H9 (cell line): ENCODE results near the gene EPN3. TPM values are rescaled to one million over a fixed set of nuclear protein-coding genes. Genes with fewer than 3 reads are reported as not detected.

ENCODE experiments used
- DNase-seq: peaks from one replicate; pipeline ENCODE4 v3.0.0-alpha.2; 2017
- H2AFZ ChIP-seq: one replicate; pipeline ENCODE4 v1.6.1; 2013; ENCODE audit warnings: mild to moderate bottlenecking, low read length, control low read depth, moderate library complexity
- H2AK5ac ChIP-seq: 2 replicates; pipeline ENCODE4 v1.6.1; 2013; ENCODE audit warnings: low read length, control low read depth, mixed read lengths; ENCODE audit not compliant: insufficient read length
- H2BK120ac ChIP-seq: one replicate; pipeline ENCODE4 v1.6.1; 2013; ENCODE audit warnings: low read depth, mild to moderate bottlenecking, low read length, control low read depth, inconsistent platforms; ENCODE audit not compliant: poor library complexity, severe bottlenecking
- H2BK12ac ChIP-seq: 2 replicates; pipeline ENCODE4 v1.6.1; 2013; ENCODE audit warnings: low read length, control low read depth, mixed read lengths, low read depth; ENCODE audit not compliant: insufficient read length
- H2BK15ac ChIP-seq: 2 replicates; pipeline ENCODE4 v1.6.1; 2013; ENCODE audit warnings: low read depth, low read length, control low read depth
- H2BK20ac ChIP-seq: one replicate; pipeline ENCODE4 v1.6.1; 2013; ENCODE audit warnings: low read depth, mild to moderate bottlenecking, low read length, control low read depth, inconsistent platforms; ENCODE audit not compliant: poor library complexity, severe bottlenecking
- H2BK5ac ChIP-seq: 2 replicates; pipeline ENCODE4 v1.6.1; 2013; ENCODE audit warnings: low read length, control low read depth, mixed read lengths; ENCODE audit not compliant: insufficient read length
- H3K14ac ChIP-seq: 2 replicates; pipeline ENCODE4 v1.6.1; 2013; ENCODE audit warnings: low read length, control low read depth; ENCODE audit not compliant: insufficient read depth
- H3K18ac ChIP-seq: 2 replicates; pipeline ENCODE4 v1.6.1; 2013; ENCODE audit warnings: low read depth, mild to moderate bottlenecking, mixed read lengths, low read length, control low read depth; ENCODE audit not compliant: insufficient read length
- H3K23ac ChIP-seq: 2 replicates; pipeline ENCODE4 v1.6.1; 2013; ENCODE audit warnings: low read length, control low read depth, mixed read lengths, low read depth; ENCODE audit not compliant: insufficient read length
- H3K23me2 ChIP-seq: 2 replicates; pipeline ENCODE4 v1.6.1; 2013; ENCODE audit warnings: low read depth, mild to moderate bottlenecking, mixed read lengths, low read length, control low read depth; ENCODE audit not compliant: insufficient read length, poor library complexity, severe bottlenecking
- H3K27ac ChIP-seq: 2 replicates; pipeline ENCODE4 v1.5.1; 2013; ENCODE audit warnings: low read length, control low read depth, mixed read lengths, low read depth; ENCODE audit not compliant: insufficient read length
- H3K27me3 ChIP-seq: 2 replicates; pipeline ENCODE4 v1.6.1; 2013; ENCODE audit warnings: low read length, control low read depth, inconsistent platforms; ENCODE audit not compliant: insufficient read depth
- H3K4ac ChIP-seq: 2 replicates; pipeline ENCODE4 v1.6.1; 2013; ENCODE audit warnings: low read depth, mild to moderate bottlenecking, control low read depth, inconsistent platforms, low read length, moderate library complexity
- H3K4me1 ChIP-seq: 2 replicates; pipeline ENCODE4 v1.6.1; 2013; ENCODE audit warnings: low read length, control low read depth, inconsistent platforms; ENCODE audit not compliant: insufficient read depth
- H3K4me2 ChIP-seq: 2 replicates; pipeline ENCODE4 v1.6.1; 2013; ENCODE audit warnings: low read length, control low read depth, mixed read lengths; ENCODE audit not compliant: insufficient read length, insufficient read depth
- H3K56ac ChIP-seq: 2 replicates; pipeline ENCODE4 v1.6.1; 2013; ENCODE audit warnings: low read depth, mild to moderate bottlenecking, mixed read lengths, low read length, control low read depth; ENCODE audit not compliant: insufficient read length
- H3K79me1 ChIP-seq: 2 replicates; pipeline ENCODE4 v1.6.1; 2013; ENCODE audit warnings: low read depth, mild to moderate bottlenecking, moderate library complexity, low read length, control low read depth, inconsistent platforms; ENCODE audit not compliant: insufficient read depth, poor library complexity, severe bottlenecking
- H3K79me2 ChIP-seq: 2 replicates; pipeline ENCODE4 v1.6.1; 2013; ENCODE audit warnings: low read length, control low read depth, inconsistent platforms; ENCODE audit not compliant: insufficient read depth
- H3K9ac ChIP-seq: 2 replicates; pipeline ENCODE4 v1.6.1; 2013; ENCODE audit warnings: low read length, control low read depth, mixed read lengths; ENCODE audit not compliant: insufficient read length; ENCODE audit errors: extremely low read depth
- H3K9me3 ChIP-seq: one replicate; pipeline ENCODE4 v1.6.1; 2013; ENCODE audit warnings: low read depth, low read length, inconsistent platforms; ENCODE audit not compliant: control insufficient read depth
- H3T11ph ChIP-seq: one replicate; pipeline ENCODE4 v1.6.1; 2013; ENCODE audit warnings: mild to moderate bottlenecking, low read length, control low read depth, inconsistent platforms
- H4K20me1 ChIP-seq: one replicate; pipeline ENCODE4 v1.6.1; 2013; ENCODE audit not compliant: control insufficient read depth, insufficient read length, insufficient read depth
- H4K5ac ChIP-seq: 2 replicates; pipeline ENCODE4 v1.6.1; 2013; ENCODE audit warnings: low read depth, mild to moderate bottlenecking, mixed read lengths, low read length, control low read depth; ENCODE audit not compliant: insufficient read length
- H4K8ac ChIP-seq: replicated peaks from 2 replicates; pipeline ENCODE4 v1.6.1; 2013; ENCODE audit warnings: low read length, control low read depth, mixed read lengths, low read depth; ENCODE audit not compliant: insufficient read length
- H4K91ac ChIP-seq: 2 replicates; pipeline ENCODE4 v1.6.1; 2013; ENCODE audit warnings: low read depth, mild to moderate bottlenecking, moderate library complexity, mixed read lengths, low read length, control low read depth; ENCODE audit not compliant: insufficient read length
- H3K27ac Mint-ChIP-seq, 3 experiments: 2 replicates in 2 of 3; 3 replicates in 1 of 3; pipeline ENCODE4 v1.8.0; 2020 to 2021; ENCODE audit warnings: mixed read lengths in 3 of 3, mild to moderate bottlenecking in 1 of 3, moderate library complexity in 1 of 3
- H3K27me3 Mint-ChIP-seq: 2 replicates; pipeline ENCODE4 v1.8.0; 2021; ENCODE audit warnings: low read depth, mild to moderate bottlenecking, moderate library complexity, mixed read lengths
- H3K36me3 Mint-ChIP-seq, 3 experiments: 2 replicates in 2 of 3; 3 replicates in 1 of 3; pipeline ENCODE4 v1.8.0; 2020 to 2021; ENCODE audit warnings: low read depth in 3 of 3, mixed read lengths in 3 of 3; ENCODE audit not compliant: insufficient read depth in 1 of 3
- H3K4me1 Mint-ChIP-seq, 2 experiments: 2 replicates each; pipeline ENCODE4 v1.8.0; 2020; ENCODE audit warnings: mixed read lengths in 2 of 2
- H3K4me3 Mint-ChIP-seq, 2 experiments: 2 replicates in 1 of 2; 3 replicates in 1 of 2; pipeline ENCODE4 v1.8.0; 2020 to 2021; ENCODE audit warnings: mild to moderate bottlenecking in 2 of 2, mixed read lengths in 2 of 2, moderate library complexity in 1 of 2
- H3K9me3 Mint-ChIP-seq, 2 experiments: 2 replicates in 1 of 2; 3 replicates in 1 of 2; pipeline ENCODE4 v1.8.0; 2020; ENCODE audit warnings: mild to moderate bottlenecking in 2 of 2, mixed read lengths in 2 of 2, moderate library complexity in 1 of 2
- CTCF ChIP-seq: fragments of 200-600 bp; sonication (generic); conservative IDR thresholded peaks from 3 replicates; pipeline ENCODE4 v1.8.0; 2021; ENCODE audit warnings: antibody characterized with exemption, mild to moderate bottlenecking
- WGBS: extraction: QIAGEN DNeasy Blood & Tissue Kit; methylation state at CpG from one replicate; pipeline ENCODE4 v1.1.7; 2013; ENCODE audit warnings: missing lambda C conversion rate, low lambda C conversion rate, mixed read lengths; ENCODE audit not compliant: insufficient read length; ENCODE audit errors: extremely low coverage; 5-methylcytosine and 5-hydroxymethylcytosine counted together
- total RNA-seq: library from RNA; stranded (reverse); gene quantifications from 2 replicates; pipeline ENCODE4 v1.2.1, GENCODE V29; 2021

EPN3 gene
- total RNA-seq, 1 experiment from 2014 or later = 1.9 TPM

- no peaks in the 10 kb centered on the region for H4K20me1 ChIP-seq
- no peak overlapping the region for H2AK5ac ChIP-seq
- 89% methylated on average over 1 of the region's 5 CpGs for WGBS
- TF ChIP-seq CTCF = peak; percentile 69
- H3K23ac ChIP-seq = no peak overlapping the region
- no peak for DNase-seq
- no peak overlapping the region for H2BK12ac ChIP-seq
- H3K4me3 Mint-ChIP-seq = no peak overlapping the region
- no peaks in the 10 kb centered on the region for H3K23me2 ChIP-seq
- no peaks in the 10 kb centered on the region; the same call in 1 of the 2 replicates for H3K27me3 ChIP-seq
- no peak overlapping the region for H3K9ac ChIP-seq
- H3K4me2 ChIP-seq = no peak overlapping the region
- H2BK15ac ChIP-seq = no peak overlapping the region
- H3K79me1 ChIP-seq = no peaks in the 10 kb centered on the region
- H3K4me1 ChIP-seq = peaks cover 3% of the 10 kb centered on the region; the same call in 1 of the 2 replicates
- no peak overlapping the region for H2BK5ac ChIP-seq
- no peak overlapping the region for H3K27ac Mint-ChIP-seq
- no peak overlapping the region for H3K56ac ChIP-seq
- no peak overlapping the region for H2BK120ac ChIP-seq
- H4K5ac ChIP-seq = no peak overlapping the region
- H2BK20ac ChIP-seq = no peak overlapping the region
- H3K14ac ChIP-seq = no peak overlapping the region
- H3K27me3 Mint-ChIP-seq = peaks cover 9% of the 10 kb centered on the region; the same call in 1 of the 2 replicates
- H3K9me3 Mint-ChIP-seq = no peaks in the 10 kb centered on the region
- no peak overlapping the region for H3T11ph ChIP-seq
- peaks cover 8% of the 10 kb centered on the region in 2 experiments for H3K4me1 Mint-ChIP-seq
- H4K91ac ChIP-seq = no peak overlapping the region
- no peaks in the 10 kb centered on the region for H3K36me3 Mint-ChIP-seq
- H4K8ac ChIP-seq = no peak overlapping the region
- H2AFZ ChIP-seq = no peak overlapping the region
- no peak overlapping the region for H3K18ac ChIP-seq
- H3K27ac ChIP-seq = no peak overlapping the region
- H3K4ac ChIP-seq = no peak overlapping the region
- no peaks in the 10 kb centered on the region for H3K9me3 ChIP-seq
- no peaks in the 10 kb centered on the region for H3K79me2 ChIP-seq
These were observed 31.5 kb upstream of the EPN3 start for GRCh38 chr17:50501054-50501453.
